Loucy (cell line): ENCODE measurements around the gene TMEFF1.

Experiments
- H2AFZ ChIP-seq: fragments of 200-600 bp; sonication (generic); 2 replicates; pipeline ENCODE4 v1.6.0; 2016; ENCODE audit warnings: antibody characterized with exemption, mild to moderate bottlenecking, low read length, moderate library complexity
- H3F3A ChIP-seq: fragments of 200-600 bp; 2 replicates; pipeline ENCODE4 v1.6.0; 2016; ENCODE audit warnings: antibody characterized with exemption, low read depth, mild to moderate bottlenecking
- H3K27me3 ChIP-seq: fragments of 200-600 bp; sonication (generic); 2 replicates; pipeline ENCODE4 v1.6.1; 2014; ENCODE audit warnings: low read length, mild to moderate bottlenecking; ENCODE audit not compliant: insufficient read depth, poor library complexity, severe bottlenecking
- H3K36me3 ChIP-seq: fragments of 200-600 bp; sonication (generic); 2 replicates; pipeline ENCODE4 v1.6.1; 2016; ENCODE audit warnings: low read length; ENCODE audit not compliant: insufficient read depth
- H3K4me1 ChIP-seq: fragments of 200-600 bp; sonication (generic); 2 replicates; pipeline ENCODE4 v1.5.1; 2014; ENCODE audit warnings: low read length, mild to moderate bottlenecking; ENCODE audit not compliant: insufficient read depth, poor library complexity, severe bottlenecking
- H3K4me2 ChIP-seq: fragments of 200-600 bp; sonication (generic); 2 replicates; pipeline ENCODE4 v1.6.0; 2014; ENCODE audit warnings: antibody characterized with exemption, low read length, low read depth, mild to moderate bottlenecking; ENCODE audit not compliant: poor library complexity, severe bottlenecking
- H3K4me3 ChIP-seq: fragments of 200-600 bp; sonication (generic); 2 replicates; pipeline ENCODE4 v1.5.1; 2014; ENCODE audit warnings: low read length, mild to moderate bottlenecking, mixed read lengths; ENCODE audit not compliant: poor library complexity, severe bottlenecking
- H3K79me2 ChIP-seq: fragments of 200-600 bp; sonication (generic); 2 replicates; pipeline ENCODE4 v1.6.1; 2014; ENCODE audit warnings: low read length; ENCODE audit not compliant: insufficient read depth
- H3K9ac ChIP-seq: fragments of 200-600 bp; sonication (generic); 2 replicates; pipeline ENCODE4 v1.6.0; 2014; ENCODE audit warnings: mild to moderate bottlenecking, low read depth, low read length, moderate library complexity; ENCODE audit not compliant: poor library complexity, severe bottlenecking
- H3K9me2 ChIP-seq: fragments of 200-600 bp; sonication (generic); replicated peaks from 2 replicates; pipeline ENCODE4 v1.6.1; 2016; ENCODE audit warnings: low read depth, low read length, mixed read lengths
- H3K9me3 ChIP-seq: fragments of 200-600 bp; sonication (generic); 2 replicates; pipeline ENCODE4 v1.6.1; 2014; ENCODE audit warnings: mild to moderate bottlenecking, antibody characterized with exemption, low read length, low read depth; ENCODE audit not compliant: insufficient read depth
- H4K20me1 ChIP-seq: fragments of 200-600 bp; sonication (generic); 2 replicates; pipeline ENCODE4 v1.6.0; 2014; ENCODE audit warnings: antibody characterized with exemption, low read length, mild to moderate bottlenecking; ENCODE audit not compliant: insufficient read depth, poor library complexity, severe bottlenecking
- EZH2phosphoT487 ChIP-seq: fragments of 200-600 bp; IDR thresholded peaks from 2 replicates; pipeline ENCODE4 v1.6.1; 2018; ENCODE audit warnings: antibody characterized with exemption, mild to moderate bottlenecking, moderate library complexity, borderline replicate concordance
- TF ChIP-seq, protein P1 (sequence below): fragments of 200-600 bp; sonication (generic); conservative IDR thresholded peaks from 2 replicates; pipeline ENCODE4 v1.5.1; 2014; ENCODE audit warnings: mild to moderate bottlenecking, antibody characterized with exemption, low read length

TMEFF1 gene

DNA sequence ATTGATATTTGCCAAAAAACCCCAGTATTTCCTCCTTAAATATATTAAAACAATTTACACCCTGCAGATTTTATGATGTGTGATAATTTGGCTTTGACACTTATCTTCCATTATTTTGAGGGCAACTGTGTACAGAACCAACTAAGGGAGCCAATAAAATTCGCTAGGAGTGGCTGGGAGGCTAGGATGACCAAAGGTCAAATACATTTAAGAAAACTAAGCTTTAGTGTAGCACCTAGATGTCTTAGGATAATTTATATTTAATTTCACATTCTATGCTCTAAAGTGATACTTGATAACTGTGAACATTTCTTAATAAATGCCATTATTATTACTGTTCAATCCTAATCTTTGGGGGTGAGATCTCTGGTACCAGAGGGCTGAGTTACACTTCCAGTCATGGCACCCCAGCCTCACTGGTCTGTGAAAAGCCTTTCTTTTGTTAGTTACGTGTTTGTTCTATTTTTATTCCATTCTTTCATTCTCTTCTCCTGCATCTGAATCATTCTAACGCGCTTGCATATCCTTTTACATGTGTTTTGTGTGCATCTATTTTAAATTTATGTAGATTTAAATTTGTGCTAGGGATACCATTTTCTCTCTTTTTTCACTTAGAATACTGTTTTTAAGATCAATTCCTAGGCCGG, 26.9 kb upstream of the TMEFF1 start:
- Histone ChIP-seq H3K36me3 (peaks cover 33% of the 10 kb centered on the region; the same call in 1 of the 2 replicates), H3K4me3 (no peak overlapping the region), H2AFZ (no peak overlapping the region), H3K9me2 (no peaks in the 10 kb centered on the region), H3K79me2 (peaks cover 15% of the 10 kb centered on the region), H3K4me2 (no peak overlapping the region), H3K27me3 (no peaks in the 10 kb centered on the region), H3K9ac (no peak overlapping the region), H3K9me3 (no peaks in the 10 kb centered on the region), H3F3A (no peaks in the 10 kb centered on the region), H3K4me1 (peaks cover 4% of the 10 kb centered on the region), H4K20me1 (no peaks in the 10 kb centered on the region)
- TF ChIP-seq EZH2phosphoT487, result no peak
- TF ChIP-seq, protein P1, sequence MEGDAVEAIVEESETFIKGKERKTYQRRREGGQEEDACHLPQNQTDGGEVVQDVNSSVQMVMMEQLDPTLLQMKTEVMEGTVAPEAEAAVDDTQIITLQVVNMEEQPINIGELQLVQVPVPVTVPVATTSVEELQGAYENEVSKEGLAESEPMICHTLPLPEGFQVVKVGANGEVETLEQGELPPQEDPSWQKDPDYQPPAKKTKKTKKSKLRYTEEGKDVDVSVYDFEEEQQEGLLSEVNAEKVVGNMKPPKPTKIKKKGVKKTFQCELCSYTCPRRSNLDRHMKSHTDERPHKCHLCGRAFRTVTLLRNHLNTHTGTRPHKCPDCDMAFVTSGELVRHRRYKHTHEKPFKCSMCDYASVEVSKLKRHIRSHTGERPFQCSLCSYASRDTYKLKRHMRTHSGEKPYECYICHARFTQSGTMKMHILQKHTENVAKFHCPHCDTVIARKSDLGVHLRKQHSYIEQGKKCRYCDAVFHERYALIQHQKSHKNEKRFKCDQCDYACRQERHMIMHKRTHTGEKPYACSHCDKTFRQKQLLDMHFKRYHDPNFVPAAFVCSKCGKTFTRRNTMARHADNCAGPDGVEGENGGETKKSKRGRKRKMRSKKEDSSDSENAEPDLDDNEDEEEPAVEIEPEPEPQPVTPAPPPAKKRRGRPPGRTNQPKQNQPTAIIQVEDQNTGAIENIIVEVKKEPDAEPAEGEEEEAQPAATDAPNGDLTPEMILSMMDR, result no peak

DNA sequence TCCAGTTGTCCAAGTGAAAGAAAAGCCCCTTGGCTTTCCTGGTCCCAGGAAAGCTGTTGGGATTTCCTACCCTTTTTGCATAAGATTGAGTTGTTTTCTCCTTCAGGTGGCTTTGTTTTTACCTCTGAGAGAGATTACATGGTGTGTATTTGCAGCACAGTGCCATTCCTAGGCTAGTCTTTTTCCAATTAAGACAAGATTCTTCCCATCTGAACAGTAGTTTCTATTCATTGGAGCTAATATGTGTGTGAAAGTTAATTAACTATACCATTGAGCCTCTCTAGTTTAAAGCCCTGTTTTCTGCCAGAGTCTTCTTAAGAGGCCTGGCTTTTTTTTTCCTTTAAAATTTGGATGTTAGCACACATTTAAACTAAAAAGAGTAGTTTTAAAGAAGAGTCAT, 25.9 kb upstream of the TMEFF1 start:
- Histone ChIP-seq H3K9me2 (no peaks in the 10 kb centered on the region), H3K4me3 (no peak overlapping the region), H3F3A (no peaks in the 10 kb centered on the region), H3K4me1 (peaks cover 4% of the 10 kb centered on the region), H3K79me2 (peaks cover 8% of the 10 kb centered on the region), H3K4me2 (no peak overlapping the region), H3K36me3 (peaks cover 43% of the 10 kb centered on the region; the same call in 1 of the 2 replicates), H4K20me1 (no peaks in the 10 kb centered on the region), H3K9me3 (no peaks in the 10 kb centered on the region), H3K9ac (no peak overlapping the region), H2AFZ (no peak overlapping the region), H3K27me3 (no peaks in the 10 kb centered on the region)
- TF ChIP-seq, protein P1, result no peak

DNA sequence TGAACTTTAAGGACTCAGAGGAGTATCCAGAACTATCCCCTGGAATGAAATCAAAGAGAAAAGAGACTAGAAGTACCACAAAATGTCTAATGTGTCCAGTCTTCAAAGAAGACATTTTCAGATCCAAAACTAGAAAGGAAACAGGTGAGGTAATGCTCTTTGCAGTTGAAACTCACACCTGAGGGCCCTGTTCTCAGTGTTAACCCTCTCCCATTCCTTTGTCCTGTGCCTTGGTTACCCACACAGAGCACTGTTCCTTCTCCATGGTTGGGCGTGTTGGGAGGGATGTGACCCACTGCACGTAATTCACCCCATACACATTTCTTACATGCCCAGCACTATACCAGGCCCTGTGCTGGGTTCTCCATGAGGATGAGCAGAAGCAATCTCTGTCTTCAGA, 24.7 kb upstream of the TMEFF1 start:
- Histone ChIP-seq H3K4me2 (no peak overlapping the region), H3K27me3 (no peaks in the 10 kb centered on the region)

More for the DNA sequence above, 24.7 kb upstream of the TMEFF1 start:
- H3K9ac ChIP-seq, result no peak overlapping the region
- no peak for TF ChIP-seq EZH2phosphoT487
- TF ChIP-seq, protein P1, result no peak
- H4K20me1 ChIP-seq, result no peaks in the 10 kb centered on the region
- no peak overlapping the region for H3K4me3 ChIP-seq
- peaks cover 7% of the 10 kb centered on the region for H3K79me2 ChIP-seq
- H3K4me1 ChIP-seq, result peaks cover 4% of the 10 kb centered on the region
- H3K36me3 ChIP-seq, result peaks cover 50% of the 10 kb centered on the region; the same call in 1 of the 2 replicates
- H3F3A ChIP-seq, result no peaks in the 10 kb centered on the region
- H3K9me2 ChIP-seq, result no peaks in the 10 kb centered on the region
- no peak overlapping the region for H2AFZ ChIP-seq
- H3K9me3 ChIP-seq, result no peaks in the 10 kb centered on the region
